HG03108 (cell line): ENCODE data around the gene GIMAP8.
"Not testable (repeated sequence)": the region's sequence is repeated elsewhere in the genome, so short reads cannot be mapped to it uniquely, and the experiment has no call there.

ENCODE experiments used
- ATAC-seq: cut with Tn5 transposase; IDR thresholded peaks from one replicate; pipeline ENCODE4 v1.9.1; 2021; ENCODE audit warnings: moderate library complexity; ENCODE audit not compliant: unreplicated experiment

The GIMAP8 gene

GRCh38 chr7:150463461-150463860, 13.0 kb downstream of the GIMAP8 start:
- ATAC-seq, result no peak

GRCh38 chr7:150464962-150465361, 14.5 kb downstream of the GIMAP8 start:
- no peak for ATAC-seq

GRCh38 chr7:150465414-150465813, 15.0 kb downstream of the GIMAP8 start:
- ATAC-seq, result no peak

GRCh38 chr7:150466477-150466876, 16.0 kb downstream of the GIMAP8 start:
- no peak for ATAC-seq

GRCh38 chr7:150468241-150468640, 17.8 kb downstream of the GIMAP8 start:
- no peak for ATAC-seq

GRCh38 chr7:150471886-150472285, 21.5 kb downstream of the GIMAP8 start:
- ATAC-seq, result no peak

GRCh38 chr7:150473902-150474301, 23.5 kb downstream of the GIMAP8 start:
- ATAC-seq, result no peak

GRCh38 chr7:150476285-150476684, 25.9 kb downstream of the GIMAP8 start:
- ATAC-seq, result no peak

GRCh38 chr7:150476819-150477631, 26.6 kb downstream of the GIMAP8 start:
- ATAC-seq, result no peak

GRCh38 chr7:150479023-150479716, 28.7 kb downstream of the GIMAP8 start:
- ATAC-seq, result no peak

- no peak for ATAC-seq
Measured at GRCh38 chr7:150481186-150481920, 30.9 kb downstream of the GIMAP8 start.

- no peak for ATAC-seq
Measured at GRCh38 chr7:150481922-150482321, 31.5 kb downstream of the GIMAP8 start.

GRCh38 chr7:150483514-150483913, 33.1 kb downstream of the GIMAP8 start:
- ATAC-seq, result not testable (repeated sequence)

GRCh38 chr7:150484071-150484470, 33.6 kb downstream of the GIMAP8 start:
- not testable (repeated sequence) for ATAC-seq

GRCh38 chr7:150487625-150488024, 37.2 kb downstream of the GIMAP8 start:
- ATAC-seq, result no peak

GRCh38 chr7:150489782-150490181, 39.4 kb downstream of the GIMAP8 start:
- no peak for ATAC-seq

GRCh38 chr7:150493442-150493841, 43.0 kb downstream of the GIMAP8 start:
- ATAC-seq, result not testable (repeated sequence)

- ATAC-seq, result no peak
Measured at GRCh38 chr7:150502519-150502918, 52.1 kb downstream of the GIMAP8 start.

GRCh38 chr7:150503155-150503554, 52.7 kb downstream of the GIMAP8 start:
- no peak for ATAC-seq

GRCh38 chr7:150503581-150503980, 53.2 kb downstream of the GIMAP8 start:
- ATAC-seq, result no peak

GRCh38 chr7:150507947-150508602, 57.6 kb downstream of the GIMAP8 start:
- no peak for ATAC-seq
